GM12892 (cell line): ENCODE measurements around the gene GSTA2.
"Not testable (repeated sequence)": the region's sequence is repeated elsewhere in the genome, so short reads cannot be mapped to it uniquely, and the experiment has no call there.

Experiments used
- POLR2A ChIP-seq: IDR thresholded peaks from 2 replicates; pipeline ENCODE4 v1.6.1; 2011; ENCODE audit warnings: low read depth, low read length, control low read depth
- POLR2AphosphoS5 ChIP-seq: IDR thresholded peaks from 2 replicates; pipeline ENCODE4 v1.6.1; 2011; ENCODE audit warnings: low read depth, low read length, control low read depth

- not testable (repeated sequence) for TF ChIP-seq POLR2AphosphoS5, POLR2A
Measured at GRCh38 chr6:52767658-52768057, 4.4 kb upstream of the GSTA2 start.
